ENCODE measurements around the gene GPSM1. TPM values are rescaled to one million over a fixed set of nuclear protein-coding genes. Genes with fewer than 3 reads are reported as not detected.

GPSM1 gene
- total RNA-seq, 1 donor = 39.1 TPM

GRCh38 chr9:136331556-136332481, 4.5 kb downstream of the GPSM1 start:
- Histone ChIP-seq H3K79me2 (ENCODE audit: insufficient read depth, low read length) (peaks cover 87% of the 10 kb centered on the region), H3K36me3 (ENCODE audit: insufficient read depth, low read length) (peaks cover 20% of the 10 kb centered on the region), H3K4me3 (ENCODE audit: insufficient read depth, low read length) (no peak overlapping the region), H3K4me1 (ENCODE audit: insufficient read depth, low read length) (peaks cover 17% of the 10 kb centered on the region), H3K4me2 (ENCODE audit: insufficient read depth, low read length) (no peak overlapping the region), H3K27me3 (ENCODE audit: insufficient read depth, low read length) (no peaks in the 10 kb centered on the region), H4K20me1 (ENCODE audit: insufficient read depth, low read length) (peaks cover 75% of the 10 kb centered on the region), H2AFZ (ENCODE audit: low read length) (no peak overlapping the region), H3K9me3 (ENCODE audit: low read depth, low read length) (no peaks in the 10 kb centered on the region), H3K27ac (ENCODE audit: low read depth, low read length) (no peak overlapping the region)
- TF ChIP-seq, protein P1, sequence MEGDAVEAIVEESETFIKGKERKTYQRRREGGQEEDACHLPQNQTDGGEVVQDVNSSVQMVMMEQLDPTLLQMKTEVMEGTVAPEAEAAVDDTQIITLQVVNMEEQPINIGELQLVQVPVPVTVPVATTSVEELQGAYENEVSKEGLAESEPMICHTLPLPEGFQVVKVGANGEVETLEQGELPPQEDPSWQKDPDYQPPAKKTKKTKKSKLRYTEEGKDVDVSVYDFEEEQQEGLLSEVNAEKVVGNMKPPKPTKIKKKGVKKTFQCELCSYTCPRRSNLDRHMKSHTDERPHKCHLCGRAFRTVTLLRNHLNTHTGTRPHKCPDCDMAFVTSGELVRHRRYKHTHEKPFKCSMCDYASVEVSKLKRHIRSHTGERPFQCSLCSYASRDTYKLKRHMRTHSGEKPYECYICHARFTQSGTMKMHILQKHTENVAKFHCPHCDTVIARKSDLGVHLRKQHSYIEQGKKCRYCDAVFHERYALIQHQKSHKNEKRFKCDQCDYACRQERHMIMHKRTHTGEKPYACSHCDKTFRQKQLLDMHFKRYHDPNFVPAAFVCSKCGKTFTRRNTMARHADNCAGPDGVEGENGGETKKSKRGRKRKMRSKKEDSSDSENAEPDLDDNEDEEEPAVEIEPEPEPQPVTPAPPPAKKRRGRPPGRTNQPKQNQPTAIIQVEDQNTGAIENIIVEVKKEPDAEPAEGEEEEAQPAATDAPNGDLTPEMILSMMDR (IDR thresholded peaks at IDR 0.05; ENCODE audit: extremely low read depth, low read depth, low read length) = no peak
- DNase-seq (ENCODE audit: insufficient read length, low spot score, missing footprints) = no peak

DNA sequence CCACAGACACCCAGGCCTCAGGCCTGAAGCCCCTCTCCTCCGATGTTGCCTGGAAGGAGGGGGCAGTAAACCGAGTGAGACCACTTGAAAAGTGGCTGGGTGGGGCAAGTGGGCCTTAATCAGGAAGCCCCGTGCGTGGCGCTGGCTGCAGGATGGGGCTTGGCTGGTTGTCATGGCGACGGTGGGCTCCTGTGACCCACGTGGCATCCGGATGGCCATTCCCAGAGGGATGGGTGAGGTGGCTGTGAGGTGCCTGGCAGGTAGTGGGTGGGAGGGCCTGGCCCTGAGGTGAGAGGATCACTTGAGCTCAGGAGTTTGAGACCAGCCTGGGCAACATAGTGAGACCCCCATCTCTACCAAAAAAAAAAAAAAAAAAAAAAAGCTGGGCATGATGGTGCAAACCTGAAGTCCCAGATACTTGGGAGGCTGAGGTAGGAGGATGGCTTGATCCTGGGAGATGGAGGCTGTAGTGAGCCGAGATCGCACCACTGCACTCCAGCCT, 5.2 kb downstream of the GPSM1 start:
- H3K4me3 ChIP-seq (ENCODE audit: insufficient read depth, low read length) = no peak overlapping the region
- no peak overlapping the region for H3K4me2 ChIP-seq (ENCODE audit: insufficient read depth, low read length)
- peaks cover 79% of the 10 kb centered on the region for H4K20me1 ChIP-seq (ENCODE audit: insufficient read depth, low read length)
- TF ChIP-seq, protein P1 (IDR thresholded peaks at IDR 0.05; ENCODE audit: extremely low read depth, low read depth, low read length) = no peak
- peaks cover 27% of the 10 kb centered on the region for H3K36me3 ChIP-seq (ENCODE audit: insufficient read depth, low read length)
- no peaks in the 10 kb centered on the region for H3K27me3 ChIP-seq (ENCODE audit: insufficient read depth, low read length)
- peaks cover 88% of the 10 kb centered on the region for H3K79me2 ChIP-seq (ENCODE audit: insufficient read depth, low read length)
- H3K4me1 ChIP-seq (ENCODE audit: insufficient read depth, low read length) = peaks cover 14% of the 10 kb centered on the region
- H3K9me3 ChIP-seq (ENCODE audit: low read depth, low read length) = no peaks in the 10 kb centered on the region
- no peak overlapping the region for H2AFZ ChIP-seq (ENCODE audit: low read length)
- no peak overlapping the region for H3K27ac ChIP-seq (ENCODE audit: low read depth, low read length)
- no peak for DNase-seq (ENCODE audit: insufficient read length, low spot score, missing footprints)

GRCh38 chr9:136333045-136333444, 5.7 kb downstream of the GPSM1 start:
- Histone ChIP-seq H3K36me3 (ENCODE audit: insufficient read depth, low read length) (peaks cover 29% of the 10 kb centered on the region), H3K4me2 (ENCODE audit: insufficient read depth, low read length) (no peak overlapping the region), H3K27ac (ENCODE audit: low read depth, low read length) (no peak overlapping the region), H4K20me1 (ENCODE audit: insufficient read depth, low read length) (peaks cover 78% of the 10 kb centered on the region), H2AFZ (ENCODE audit: low read length) (no peak overlapping the region), H3K4me1 (ENCODE audit: insufficient read depth, low read length) (peaks cover 14% of the 10 kb centered on the region), H3K9me3 (ENCODE audit: low read depth, low read length) (no peaks in the 10 kb centered on the region), H3K4me3 (ENCODE audit: insufficient read depth, low read length) (no peak overlapping the region), H3K79me2 (ENCODE audit: insufficient read depth, low read length) (peaks cover 86% of the 10 kb centered on the region), H3K27me3 (ENCODE audit: insufficient read depth, low read length) (no peaks in the 10 kb centered on the region)
- TF ChIP-seq, protein P1 (IDR thresholded peaks at IDR 0.05; ENCODE audit: extremely low read depth, low read depth, low read length) = no peak
- DNase-seq (ENCODE audit: insufficient read length, low spot score, missing footprints) = no peak

- Histone ChIP-seq H3K27me3 (ENCODE audit: insufficient read depth, low read length) (no peaks in the 10 kb centered on the region), H3K4me2 (ENCODE audit: insufficient read depth, low read length) (no peak overlapping the region), H3K79me2 (ENCODE audit: insufficient read depth, low read length) (peaks cover 81% of the 10 kb centered on the region), H4K20me1 (ENCODE audit: insufficient read depth, low read length) (peaks cover 78% of the 10 kb centered on the region), H3K4me3 (ENCODE audit: insufficient read depth, low read length) (no peak overlapping the region), H3K27ac (ENCODE audit: low read depth, low read length) (no peak overlapping the region), H3K4me1 (ENCODE audit: insufficient read depth, low read length) (peaks cover 9% of the 10 kb centered on the region), H3K9me3 (ENCODE audit: low read depth, low read length) (no peaks in the 10 kb centered on the region), H2AFZ (ENCODE audit: low read length) (no peak overlapping the region), H3K36me3 (ENCODE audit: insufficient read depth, low read length) (peaks cover 34% of the 10 kb centered on the region)
- DNase-seq (ENCODE audit: insufficient read length, low spot score, missing footprints) = no peak
- TF ChIP-seq, protein P1 (IDR thresholded peaks at IDR 0.05; ENCODE audit: extremely low read depth, low read depth, low read length) = no peak
Measured at GRCh38 chr9:136333486-136333885, 6.1 kb downstream of the GPSM1 start.
